NCI-H2081 treated with DMSO at 0.1 percent for 48 hours (cell line): Measurements from ENCODE around the gene PRB2.
"Not testable (repeated sequence)": the region's sequence is repeated elsewhere in the genome, so short reads cannot be mapped to it uniquely, and the experiment has no call there.

Experiments
- DNase-seq: peaks from one replicate; lab custom pipeline; 2025; lab: John Stamatoyannopoulos, UW

PRB2 gene

DNA sequence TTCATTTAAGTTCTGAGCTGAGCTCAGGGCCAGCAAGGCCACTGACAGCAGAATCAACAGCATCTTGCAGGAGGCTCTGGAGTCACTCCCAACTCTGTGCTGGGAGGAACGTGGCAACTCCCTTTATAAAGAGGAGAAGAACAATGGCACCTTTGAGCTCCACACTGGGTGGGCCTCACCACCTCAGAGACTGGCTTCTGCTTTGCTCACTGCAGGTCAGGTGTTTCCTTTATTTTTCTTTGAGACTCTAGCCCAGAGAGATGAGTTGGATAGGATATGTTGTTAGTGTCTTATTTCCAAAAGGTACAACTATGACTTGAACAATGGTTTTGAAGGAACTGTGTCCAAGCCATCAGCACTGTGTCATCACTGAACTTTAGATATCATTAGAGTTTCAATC is at the start of gene PRB2:
TSS of gene PRB2 (minus strand) at position 101 of the 400 bp plus-strand sequence. CDS start at position 63, 38 bp downstream.
- DNase-seq: not testable (repeated sequence)

GRCh38 chr12:11437966-11438365 is 42.6 kb upstream of the PRB2 start:
- no peak for DNase-seq

- no peak for DNase-seq
These were observed 38.3 kb upstream of the PRB2 start for GRCh38 chr12:11433664-11434063.

- no peak for DNase-seq
These were observed 36.1 kb upstream of the PRB2 start for GRCh38 chr12:11431486-11431885.

GRCh38 chr12:11427341-11427740 is 32.0 kb upstream of the PRB2 start:
- no peak for DNase-seq

DNA sequence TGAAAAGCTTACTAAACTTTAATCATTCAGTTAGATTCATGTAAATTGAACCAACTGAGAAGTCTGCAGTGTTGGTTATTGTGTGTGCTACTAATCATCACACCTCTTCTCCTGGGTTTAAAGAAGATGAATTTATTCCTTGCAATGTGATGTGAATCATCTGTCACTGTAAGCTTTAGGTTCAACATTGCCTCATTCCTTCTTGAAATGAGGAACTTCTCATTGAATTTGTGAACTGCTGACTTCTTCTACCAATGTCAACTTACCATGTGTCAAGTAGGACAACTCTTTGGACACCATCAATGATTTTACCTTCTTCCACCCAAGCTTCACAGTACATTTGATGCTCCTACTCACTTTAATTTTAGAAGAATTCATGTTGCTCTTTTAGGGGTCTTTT is 17.4 kb upstream of the PRB2 start:
- no peak for DNase-seq

DNA sequence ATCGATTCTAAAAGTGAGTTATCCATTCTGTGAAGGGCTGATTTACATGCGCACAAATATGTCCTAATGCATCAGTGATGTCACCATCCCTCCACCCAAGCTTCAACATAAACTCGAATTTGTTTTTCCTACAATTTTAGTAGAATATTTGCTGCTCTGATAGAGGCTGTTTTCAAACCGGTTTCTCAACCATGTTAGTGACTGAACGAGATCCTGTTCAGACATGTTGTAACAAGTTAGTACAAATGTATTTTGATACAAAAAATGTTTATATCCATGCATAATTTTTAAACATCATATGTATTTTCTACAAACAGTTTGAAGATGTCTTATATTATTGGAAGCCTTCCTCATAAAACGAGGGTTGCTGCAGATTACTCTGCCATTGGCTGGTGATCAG is 12.7 kb upstream of the PRB2 start:
- no peak for DNase-seq

DNA sequence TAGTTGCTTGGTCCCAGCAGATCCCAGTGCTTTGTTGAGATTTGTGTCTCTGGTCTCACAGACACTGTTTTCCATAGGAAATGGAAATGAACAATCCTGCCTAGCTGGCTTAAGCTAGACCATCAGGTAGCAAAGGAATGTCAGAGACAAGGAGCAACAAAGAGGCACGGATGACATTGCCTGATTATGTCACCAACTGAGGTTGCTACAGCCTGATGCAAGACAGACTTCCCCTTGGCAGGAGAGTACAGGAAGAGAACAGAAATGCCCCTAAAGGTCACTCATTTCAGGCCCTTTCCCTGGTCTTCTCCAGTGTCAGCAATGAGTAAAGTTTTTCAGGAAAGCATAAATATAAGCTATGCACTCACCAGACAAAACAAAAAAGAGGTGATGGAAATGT is 2.0 kb upstream of the PRB2 start:
- no peak for DNase-seq

GRCh38 chr12:11391456-11391855 is 3.9 kb downstream of the PRB2 start:
- DNase-seq: not testable (repeated sequence)

DNA sequence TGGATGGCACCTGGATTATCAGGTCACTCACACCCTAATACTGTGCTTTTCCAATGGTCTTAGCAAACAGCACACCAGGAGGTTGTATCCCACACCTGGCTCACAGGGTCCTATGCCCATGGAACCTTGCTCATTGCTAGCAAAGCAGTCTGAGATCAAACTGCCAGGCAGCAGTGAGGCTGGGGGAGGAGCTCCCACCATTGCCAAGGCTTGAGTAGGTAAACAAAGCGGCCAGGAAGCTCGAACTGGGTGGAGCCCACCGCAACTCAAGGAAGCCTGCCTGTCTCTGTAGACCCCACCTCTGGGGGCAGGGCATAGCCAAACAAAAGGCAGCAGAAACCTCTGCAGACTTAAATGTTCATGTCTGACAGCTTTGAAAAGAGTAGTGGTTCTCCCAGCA is 17.9 kb downstream of the PRB2 start:
- DNase-seq: not testable (repeated sequence)

GRCh38 chr12:11361151-11361550 is 34.2 kb downstream of the PRB2 start:
- no peak for DNase-seq

DNA sequence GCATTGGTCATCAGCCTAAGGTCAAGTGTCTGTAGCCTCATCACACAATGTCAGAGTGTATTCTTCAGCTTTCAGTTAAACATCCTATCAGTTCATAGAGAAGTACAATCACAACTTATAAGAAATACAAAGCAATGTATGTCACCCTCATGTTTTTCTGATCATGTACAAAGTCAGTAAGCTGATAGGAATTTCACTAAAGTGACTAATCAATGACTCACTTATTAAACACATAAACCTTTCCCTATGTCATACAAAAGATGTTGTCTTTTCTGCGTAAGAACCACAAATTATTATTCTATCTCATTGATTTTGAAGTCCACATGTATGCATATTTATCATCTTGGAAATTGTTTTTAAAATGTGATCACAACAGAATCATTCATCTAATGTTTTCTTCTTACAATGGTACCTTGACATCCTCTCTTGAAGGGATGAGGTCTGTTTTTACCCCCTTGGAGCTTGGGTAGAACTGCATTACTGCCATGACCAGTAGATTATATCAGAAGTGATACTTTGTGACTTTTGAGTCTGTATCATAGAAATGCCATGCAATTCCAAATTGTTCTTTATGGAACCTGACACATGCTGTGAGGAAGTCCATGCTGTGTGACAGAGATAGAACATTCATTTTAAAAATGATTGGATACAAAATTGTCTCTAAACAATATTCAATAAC is 35.0 kb downstream of the PRB2 start:
- not testable (repeated sequence) for DNase-seq

- DNase-seq: not testable (repeated sequence)
These were observed 43.6 kb downstream of the PRB2 start for GRCh38 chr12:11351736-11352135.

- DNase-seq: no peak
These were observed 46.9 kb downstream of the PRB2 start for GRCh38 chr12:11348439-11348838.

DNA sequence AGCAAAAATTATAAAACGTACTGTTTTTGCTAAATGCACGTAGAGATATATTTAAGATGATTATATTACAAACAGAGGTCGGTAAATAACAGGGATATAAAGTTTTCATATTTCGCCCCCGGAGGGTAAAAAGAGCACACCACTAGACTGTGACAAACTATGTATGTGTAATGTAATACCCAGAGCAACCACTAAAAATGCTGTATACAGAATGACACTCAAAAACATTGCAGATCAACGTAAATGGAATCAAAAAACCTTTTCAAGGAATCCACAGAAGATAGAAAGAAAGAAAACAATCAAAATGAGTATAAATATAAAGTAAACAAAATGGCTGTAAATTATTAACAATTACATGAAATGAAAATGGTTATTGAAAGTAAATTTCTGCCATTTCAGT is 47.6 kb downstream of the PRB2 start:
- no peak for DNase-seq

GRCh38 chr12:11344500-11344899 is 50.9 kb downstream of the PRB2 start:
- no peak for DNase-seq
